K562 (cell line): ENCODE data around the gene NEK1. TPM values are rescaled to one million over a fixed set of nuclear protein-coding genes. Genes with fewer than 3 reads are reported as not detected.

Experiments used
- ATAC-seq: fragments of 200-7000 bp; cut with Tn5 transposase; 3 replicates; pipeline ENCODE4 v1.9.1; 2020; ENCODE audit warnings: moderate library complexity
- BruUV-seq: library from RNA; stranded (reverse); fragments of 400-500 nt; replicated peaks from 2 replicates; lab custom pipeline; 2021; lab: Mats Ljungman, UMichigan
- CTCF ChIA-PET: fragments of 300-600 bp; formaldehyde crosslinking; extraction: SDS; loops from one replicate; lab custom pipeline; 2021; ENCODE audit warnings: low intra/inter-chr PET ratio; lab: Yijun Ruan, JAX
- POLR2A ChIA-PET: fragments of 300-600, 350-650 bp; sonication (Branson Sonifier 250); formaldehyde crosslinking; extraction: SDS; loops from one replicate; lab custom pipeline; 2021; ENCODE audit warnings: antibody characterized with exemption, inconsistent platforms; lab: Yijun Ruan, JAX
- DNase-seq, 4 experiments: peaks; one replicate each; pipeline versions ENCODE4 v3.0.0 to v3.0.0-alpha.2; 2011 to 2018; ENCODE audit warnings: low spot score in 3 of 4, mixed read lengths in 3 of 4; ENCODE audit errors: extremely low read depth in 1 of 4
- FAIRE-seq: peaks from 2 replicates; lab custom pipeline; 2011; peaks lifted over from hg19 to GRCh38; lab: Jason Lieb, UNC
- H2AFZ ChIP-seq: 2 replicates; pipeline ENCODE4 v1.6.0; 2011; ENCODE audit warnings: low read depth, low read length, control low read depth, inconsistent platforms
- H3K27ac ChIP-seq: fragments of 200-600 bp; 3 replicates; pipeline ENCODE4 v1.8.0; 2011; ENCODE audit warnings: low read depth, mild to moderate bottlenecking, control low read depth, inconsistent platforms, low read length, moderate library complexity, mixed read lengths; ENCODE audit errors: extremely low read depth
- H3K27me3 ChIP-seq, 2 experiments: fragments of 300-600 bp in 1 of 2; 2 replicates in 1 of 2; 3 replicates in 1 of 2; pipeline versions ENCODE4 v1.6.0 to v1.8.0; 2011; ENCODE audit warnings: inconsistent platforms in 2 of 2, low read length in 2 of 2, mild to moderate bottlenecking in 1 of 2, mixed read lengths in 1 of 2, moderate library complexity in 1 of 2; ENCODE audit not compliant: control insufficient read depth in 2 of 2, insufficient read depth in 2 of 2
- H3K36me3 ChIP-seq: fragments of 300-600 bp; 3 replicates; pipeline ENCODE4 v1.8.0; 2011; ENCODE audit warnings: mild to moderate bottlenecking, low read length, inconsistent platforms; ENCODE audit not compliant: control insufficient read depth, insufficient read depth
- H3K4me1 ChIP-seq, 2 experiments: fragments of 200-600 bp in 1 of 2; replicated peaks in 1 of 2; 2 replicates in 1 of 2; 3 replicates in 1 of 2; pipeline versions ENCODE4 v1.5.1 to v1.8.0; 2011; ENCODE audit warnings: inconsistent platforms in 2 of 2, low read length in 2 of 2, mild to moderate bottlenecking in 1 of 2, mixed read lengths in 1 of 2, moderate library complexity in 1 of 2; ENCODE audit not compliant: control insufficient read depth in 2 of 2, insufficient read depth in 2 of 2
- H3K4me2 ChIP-seq: 2 replicates; pipeline ENCODE4 v1.6.1; 2011; ENCODE audit warnings: low read length, control low read depth, inconsistent platforms, mixed read lengths; ENCODE audit not compliant: insufficient read depth
- H3K4me3 ChIP-seq: fragments of 200-600 bp; sonication (generic), shearing (Covaris generic); 2 replicates; pipeline ENCODE4 v1.5.1; 2016; ENCODE audit warnings: control low read depth, inconsistent platforms
- H3K79me2 ChIP-seq: fragments of 200-600 bp; 3 replicates; pipeline ENCODE4 v1.8.0; 2011; ENCODE audit warnings: low read length, inconsistent platforms; ENCODE audit not compliant: control insufficient read depth, insufficient read depth
- H3K9ac ChIP-seq, 2 experiments: 2 replicates each; pipeline versions ENCODE4 v1.6.0 to v1.6.1; 2011; ENCODE audit warnings: low read depth in 2 of 2, low read length in 2 of 2, control low read depth in 1 of 2, inconsistent platforms in 1 of 2, mild to moderate bottlenecking in 1 of 2, mixed read lengths in 1 of 2; ENCODE audit not compliant: insufficient read depth in 1 of 2
- H3K9me1 ChIP-seq: one replicate; pipeline ENCODE4 v1.6.0; 2011; ENCODE audit warnings: inconsistent platforms, mild to moderate bottlenecking, low read length, moderate library complexity; ENCODE audit not compliant: control insufficient read depth, insufficient read depth
- H3K9me3 ChIP-seq: replicated peaks from 2 replicates; pipeline ENCODE4 v1.5.1; 2011; ENCODE audit warnings: low read depth, low read length, inconsistent platforms; ENCODE audit not compliant: control insufficient read depth, insufficient read depth
- H4K20me1 ChIP-seq: replicated peaks from 2 replicates; pipeline ENCODE4 v1.6.1; 2011; ENCODE audit warnings: low read length, inconsistent platforms, mixed read lengths; ENCODE audit not compliant: control insufficient read depth, insufficient read depth
- ARHGAP35 ChIP-seq: fragments of 450-650 bp; IDR thresholded peaks from 2 replicates; pipeline ENCODE4 v1.6.1; 2018; ENCODE audit not compliant: partially characterized antibody
- CBX3 ChIP-seq, 2 experiments: IDR thresholded peaks; 1 replicate in 1 of 2; 2 replicates in 1 of 2; pipeline ENCODE4 v1.6.1; 2012; ENCODE audit warnings: inconsistent platforms in 2 of 2, low read length in 2 of 2, borderline replicate concordance in 1 of 2, control low read depth in 1 of 2
- CCNT2 ChIP-seq: IDR thresholded peaks from 2 replicates; pipeline ENCODE4 v1.6.1; 2011; ENCODE audit warnings: borderline replicate concordance, low read depth, mild to moderate bottlenecking, moderate library complexity, mixed read lengths, low read length; ENCODE audit not compliant: insufficient read length; ENCODE audit errors: extremely low read depth
- MYNN ChIP-seq, 2 experiments: sonication (generic); formaldehyde crosslinking in 1 of 2; IDR thresholded peaks; 2 replicates each; pipeline versions ENCODE4 v1.5.0 to v1.6.1; 2016 to 2020; ENCODE audit warnings: antibody characterized with exemption in 1 of 2, missing genetic modification reagents in 1 of 2
- U2AF1 ChIP-seq: fragments of 200-400 bp; formaldehyde crosslinking; optimal IDR thresholded peaks from 2 replicates; pipeline ENCODE3; 2017; ENCODE audit warnings: mild to moderate bottlenecking, low read depth, low read length, moderate library complexity
- ZBTB7A ChIP-seq: IDR thresholded peaks from 2 replicates; pipeline ENCODE4 v1.6.1; 2011; ENCODE audit warnings: low read depth, mild to moderate bottlenecking, low read length, moderate library complexity, borderline replicate concordance; ENCODE audit not compliant: control insufficient read depth
- in situ Hi-C: fragments of 300-500 bp; cut with MboI; formaldehyde crosslinking; loops from 4 replicates; pipeline ENCODE4 v1.15.0; 2018; ENCODE audit warnings: inconsistent platforms, mixed read lengths
- intact Hi-C: fragments of 100-400 bp; cut with micrococcal nuclease; formaldehyde crosslinking; loops from 2 replicates; pipeline ENCODE4 v1.14.2; 2022
- polyA plus RNA-seq, 8 experiments: library from polyadenylated mRNA; depleted of rRNA in 4 of 8; stranded (reverse) in 5 of 8; unstranded in 3 of 8; fragments of >200 nt; fragmentation: Nextera tagmentation in 2 of 8; fragmentation: Illumina TruSeq in 1 of 8; extraction: Ambion mirVana in 2 of 8; extraction: Trizol in 1 of 8; gene quantifications; 2 replicates each; pipeline versions ENCODE4 v1.2.1 to v1.2.3, GENCODE V29; 2011 to 2014; ENCODE audit warnings: inconsistent platforms in 1 of 8, missing spikeins in 1 of 8
- total RNA-seq, 7 experiments: library from RNA; depleted of rRNA in 6 of 7; stranded (reverse); fragments of >200 nt in 6 of 7; fragmentation: Illumina TruSeq in 2 of 7; extraction: Trizol in 2 of 7; gene quantifications; 2 replicates each; pipeline versions ENCODE4 v1.2.1 to v1.2.3, GENCODE V29; 2011 to 2021; ENCODE audit warnings: low replicate concordance in 1 of 7
- TF ChIP-seq, protein P1 (sequence below): fragments of 450-650 bp; IDR thresholded peaks from 2 replicates; pipeline ENCODE4 v1.6.1; 2016; ENCODE audit warnings: mild to moderate bottlenecking

The NEK1 gene
- total and polyA plus RNA-seq, 9 of the 15 experiments (the other 6 are each of a cell fraction or from before 2014, with no cell fraction given) = 6.2 to 15.7 (median 10.3) TPM

DNA sequence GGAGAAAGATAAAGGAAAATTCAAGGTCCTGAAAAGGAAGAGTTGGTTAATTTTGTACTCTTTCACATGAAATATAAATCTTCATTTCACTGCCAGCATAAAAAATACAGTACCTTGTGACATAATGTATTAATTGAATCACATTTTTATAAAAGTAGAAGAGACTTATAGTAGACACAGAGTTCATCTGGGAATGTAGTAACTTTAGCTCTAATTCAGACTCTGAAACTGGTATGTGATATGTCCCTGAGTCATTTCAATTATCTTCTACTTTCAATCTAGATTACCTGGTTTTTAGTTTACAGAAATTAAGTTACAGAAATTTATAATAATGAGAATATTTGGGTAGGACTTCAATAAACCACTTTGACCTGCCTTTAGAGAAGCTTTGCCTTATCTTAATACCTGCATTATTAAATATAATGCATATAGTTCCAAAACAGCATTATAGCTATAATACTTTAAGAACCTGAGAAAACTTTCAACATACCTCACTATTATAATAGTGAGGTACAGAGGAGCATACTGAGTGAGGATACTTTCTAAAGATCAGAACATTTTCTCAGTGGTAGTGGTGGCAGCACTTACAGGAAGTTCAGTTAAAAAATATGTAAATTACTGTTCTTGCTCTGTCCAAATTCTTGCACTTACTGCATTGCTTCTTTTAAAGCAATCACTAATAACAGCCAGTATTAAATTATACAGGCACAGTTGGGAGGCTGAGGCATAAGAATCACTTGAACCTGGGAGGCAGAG, 11.2 kb downstream of the NEK1 start:
- Histone ChIP-seq H3K79me2 (peaks cover 35% of the 10 kb centered on the region), H3K4me3 (no peak overlapping the region), H3K4me1 (peaks cover 0 to 10% of the 10 kb centered on the region in 2 experiments; a peak in 3 of 5 replicates), H3K9me1 (no peaks in the 10 kb centered on the region), H2AFZ (no peak overlapping the region), H3K27ac (no peak overlapping the region), H3K9me3 (no peaks in the 10 kb centered on the region), H3K4me2 (no peak overlapping the region), H4K20me1 (no peaks in the 10 kb centered on the region), H3K9ac (no peak overlapping the region), H3K36me3 (peaks cover 48% of the 10 kb centered on the region), H3K27me3 (no peaks in the 10 kb centered on the region)
- ATAC-seq (no peak), DNase-seq (no peak), FAIRE-seq (no peak)
- ChIA-PET POLR2A (interaction anchor here (1.1 kb wide), 2 partner anchors 12 to 20 kb away, joined by 3 read pairs; no protein-coding TSS in a partner anchor), CTCF (no interaction called here)
- TF ChIP-seq U2AF1 = no peak
- TF ChIP-seq, protein P1, sequence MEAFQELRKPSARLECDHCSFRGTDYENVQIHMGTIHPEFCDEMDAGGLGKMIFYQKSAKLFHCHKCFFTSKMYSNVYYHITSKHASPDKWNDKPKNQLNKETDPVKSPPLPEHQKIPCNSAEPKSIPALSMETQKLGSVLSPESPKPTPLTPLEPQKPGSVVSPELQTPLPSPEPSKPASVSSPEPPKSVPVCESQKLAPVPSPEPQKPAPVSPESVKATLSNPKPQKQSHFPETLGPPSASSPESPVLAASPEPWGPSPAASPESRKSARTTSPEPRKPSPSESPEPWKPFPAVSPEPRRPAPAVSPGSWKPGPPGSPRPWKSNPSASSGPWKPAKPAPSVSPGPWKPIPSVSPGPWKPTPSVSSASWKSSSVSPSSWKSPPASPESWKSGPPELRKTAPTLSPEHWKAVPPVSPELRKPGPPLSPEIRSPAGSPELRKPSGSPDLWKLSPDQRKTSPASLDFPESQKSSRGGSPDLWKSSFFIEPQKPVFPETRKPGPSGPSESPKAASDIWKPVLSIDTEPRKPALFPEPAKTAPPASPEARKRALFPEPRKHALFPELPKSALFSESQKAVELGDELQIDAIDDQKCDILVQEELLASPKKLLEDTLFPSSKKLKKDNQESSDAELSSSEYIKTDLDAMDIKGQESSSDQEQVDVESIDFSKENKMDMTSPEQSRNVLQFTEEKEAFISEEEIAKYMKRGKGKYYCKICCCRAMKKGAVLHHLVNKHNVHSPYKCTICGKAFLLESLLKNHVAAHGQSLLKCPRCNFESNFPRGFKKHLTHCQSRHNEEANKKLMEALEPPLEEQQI = no peak
- TF ChIP-seq ARHGAP35 = no peak
- TF ChIP-seq MYNN (IDR thresholded peaks at IDR 0.05) = no peak
- no peak for TF ChIP-seq MYNN (CRISPR knock-in tag; IDR thresholded peaks at IDR 0.05)
- no peak for TF ChIP-seq ZBTB7A
- no peak for TF ChIP-seq CCNT2
- no peak for TF ChIP-seq CBX3 (IDR thresholded peaks at IDR 0.05; ENCODE audit: borderline replicate concordance in 1 of 2, low read length in 2 of 2)
- intact Hi-C loops (no loop called here), in situ Hi-C loops (loop anchor here (25.0 kb wide), 1 partner anchor 436 kb away; the partner anchor contains the start of gene MFAP3L)
- no TSS peak for BruUV-seq
